Measurements from ENCODE around the gene KIF5A. TPM values are rescaled to one million over a fixed set of nuclear protein-coding genes. Genes with fewer than 3 reads are reported as not detected.

Gene KIF5A
- total and polyA plus RNA-seq, 2 of the 13 experiments (the other 11 are each of a cell fraction or from before 2014, with no cell fraction given): 1.6 to 11.9 TPM

- no peaks in the 10 kb centered on the region for H3K9me3 ChIP-seq (ENCODE audit: low read length)
- H3K27ac ChIP-seq (ENCODE audit: extremely low read length, insufficient read depth, low read length): no peak overlapping the region
- intact Hi-C loops (cut with micrococcal nuclease; ENCODE audit: unreplicated experiment): no loop called here
- no TSS peak for BruUV-seq (replicated peaks)
- no peak for TF ChIP-seq ZNF543 (CRISPR knock-in tag; IDR thresholded peaks at IDR 0.05)
- no peak for TF ChIP-seq CEBPZ (IDR thresholded peaks at IDR 0.05; ENCODE audit: low read length)
- no peak for TF ChIP-seq HOXD1 (CRISPR knock-in tag; IDR thresholded peaks at IDR 0.05)
- TF ChIP-seq ZNF878 (CRISPR knock-in tag; IDR thresholded peaks at IDR 0.05): no peak
- TF ChIP-seq THAP7 (CRISPR knock-in tag; IDR thresholded peaks at IDR 0.05): no peak
- TF ChIP-seq NFKB2 (CRISPR knock-in tag; IDR thresholded peaks at IDR 0.05; ENCODE audit: borderline replicate concordance): no peak
- no peak for TF ChIP-seq MED8 (CRISPR knock-in tag; IDR thresholded peaks at IDR 0.05; ENCODE audit: insufficient replicate concordance)
- TF ChIP-seq ZNF589 (CRISPR knock-in tag; conservative IDR thresholded peaks at IDR 0.05): no peak
- no peak for TF ChIP-seq PAX8 (CRISPR knock-in tag; IDR thresholded peaks at IDR 0.05; ENCODE audit: borderline replicate concordance)
- no peak for TF ChIP-seq HMG20A (CRISPR knock-in tag; IDR thresholded peaks at IDR 0.05; ENCODE audit: borderline replicate concordance)
- TF ChIP-seq ATRX (CRISPR knock-in tag; IDR thresholded peaks at IDR 0.05; ENCODE audit: borderline replicate concordance): no peak
- TF ChIP-seq ZNF780A (CRISPR knock-in tag; IDR thresholded peaks at IDR 0.05): no peak
- TF ChIP-seq RORA (CRISPR knock-in tag; IDR thresholded peaks at IDR 0.05): no peak
- TF ChIP-seq ZNF552 (CRISPR knock-in tag; IDR thresholded peaks at IDR 0.05; ENCODE audit: borderline replicate concordance): no peak
- TF ChIP-seq MAFF (IDR thresholded peaks at IDR 0.05; ENCODE audit: low read depth, low read length): no peak
- H3K9ac ChIP-seq (ENCODE audit: insufficient read depth, low read depth, low read length): no peak overlapping the region
- peaks cover 27% of the 10 kb centered on the region for H3K4me1 ChIP-seq (ENCODE audit: insufficient read depth, low read length)
- 93% methylated on average over 2 of the region's 2 CpGs for WGBS (ENCODE audit: low lambda C conversion rate)
- DNase-seq (ENCODE audit: low spot score): no peak
- peaks cover 2 to 7% of the 10 kb centered on the region in 2 experiments; a peak in 3 of 5 replicates for H3K36me3 ChIP-seq (replicated peaks in 1 of 2; ENCODE audit: control insufficient read depth in 1 of 2, insufficient read depth in 2 of 2, low read length in 2 of 2)
- no peak overlapping the region for H3K4me2 ChIP-seq (ENCODE audit: low read depth, low read length)
- no peak for ATAC-seq
- no peak overlapping the region for H3K4me3 ChIP-seq (replicated peaks in 1 of 3; ENCODE audit: insufficient read depth in 1 of 3, low read depth in 2 of 3, low read length in 3 of 3)
- H2AFZ ChIP-seq (ENCODE audit: low read length): no peak overlapping the region
- CTCF ChIA-PET (ENCODE audit: low intra/inter-chr PET ratio, low total read pairs): no interaction called here
- no peak for FAIRE-seq
- H3K79me2 ChIP-seq (ENCODE audit: insufficient read depth, low read length): peaks cover 20% of the 10 kb centered on the region
- no peaks in the 10 kb centered on the region for H4K20me1 ChIP-seq (ENCODE audit: insufficient read depth, low read length)
- POLR2A ChIA-PET: interaction anchor here (0.9 to 1.4 kb wide), 4 partner anchors 9 to 33 kb away, joined by 3 to 5 read pairs (median 4); no protein-coding TSS in a partner anchor
- peaks cover 0 to 6% of the 10 kb centered on the region in 2 experiments; a peak in 2 of 5 replicates for H3K27me3 ChIP-seq (ENCODE audit: control insufficient read depth in 1 of 2, insufficient read depth in 2 of 2, low read length in 2 of 2)
- in situ Hi-C loops (cut with HindIII; ENCODE audit: extremely low pct_ligation_motif_present, low pct_unique_long_range_greater_than_20kb): no loop called here
These were observed 6.3 kb upstream of the KIF5A start for GRCh38 chr12:57543581-57543980.
